ENCODE measurements around the gene DENND6A.

DNA sequence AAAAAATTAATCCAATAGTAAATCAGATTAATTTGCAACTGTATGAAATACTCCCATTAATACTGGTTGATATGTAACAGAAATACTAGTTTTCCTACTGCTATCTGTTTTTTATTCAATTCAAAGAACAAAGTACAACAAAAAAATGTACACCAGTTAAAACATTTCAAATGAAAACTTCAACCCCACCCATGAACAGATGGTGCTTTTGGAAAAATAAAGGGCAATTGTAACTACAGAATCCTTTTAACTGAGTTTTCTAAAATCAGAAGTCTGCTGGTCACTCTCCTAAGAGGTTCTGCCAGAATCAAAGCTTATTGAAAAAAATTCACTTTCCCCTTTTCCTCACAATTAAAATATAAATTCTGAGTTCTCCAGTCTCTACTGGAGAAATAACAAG, 34.3 kb downstream of the DENND6A start:
- TF ChIP-seq, protein P1, sequence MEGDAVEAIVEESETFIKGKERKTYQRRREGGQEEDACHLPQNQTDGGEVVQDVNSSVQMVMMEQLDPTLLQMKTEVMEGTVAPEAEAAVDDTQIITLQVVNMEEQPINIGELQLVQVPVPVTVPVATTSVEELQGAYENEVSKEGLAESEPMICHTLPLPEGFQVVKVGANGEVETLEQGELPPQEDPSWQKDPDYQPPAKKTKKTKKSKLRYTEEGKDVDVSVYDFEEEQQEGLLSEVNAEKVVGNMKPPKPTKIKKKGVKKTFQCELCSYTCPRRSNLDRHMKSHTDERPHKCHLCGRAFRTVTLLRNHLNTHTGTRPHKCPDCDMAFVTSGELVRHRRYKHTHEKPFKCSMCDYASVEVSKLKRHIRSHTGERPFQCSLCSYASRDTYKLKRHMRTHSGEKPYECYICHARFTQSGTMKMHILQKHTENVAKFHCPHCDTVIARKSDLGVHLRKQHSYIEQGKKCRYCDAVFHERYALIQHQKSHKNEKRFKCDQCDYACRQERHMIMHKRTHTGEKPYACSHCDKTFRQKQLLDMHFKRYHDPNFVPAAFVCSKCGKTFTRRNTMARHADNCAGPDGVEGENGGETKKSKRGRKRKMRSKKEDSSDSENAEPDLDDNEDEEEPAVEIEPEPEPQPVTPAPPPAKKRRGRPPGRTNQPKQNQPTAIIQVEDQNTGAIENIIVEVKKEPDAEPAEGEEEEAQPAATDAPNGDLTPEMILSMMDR (conservative IDR thresholded peaks at IDR 0.05 in 1 of 2, IDR thresholded peaks at IDR 0.05 in 1 of 2; ENCODE audit: low read depth in 1 of 2, low read length in 2 of 2): no peak
- TF ChIP-seq EZH2 (IDR thresholded peaks at IDR 0.05; ENCODE audit: low read length, missing control alignments): no peak

Measured in fibroblast of lung (primary cell).